ENCODE measurements around the gene CAMSAP1.
A peak's percentile ranks its signal among the peaks of the same experiment; 100 is the strongest.

Gene CAMSAP1

GRCh38 chr9:135880438-135880837 is 26.9 kb downstream of the CAMSAP1 start:
- CTCF ChIA-PET, result interaction anchor here (0.5 to 2.8 kb wide), 4 partner anchors 14 to 278 kb away, joined by 3 to 9 read pairs (median 4); no protein-coding TSS in a partner anchor
- Histone ChIP-seq H3K4me1 (ENCODE audit: control insufficient read depth, insufficient read depth, low read length) (no peaks in the 10 kb centered on the region), H3K36me3 (ENCODE audit: control insufficient read depth in 2 of 2, insufficient read depth in 1 of 2, low read length in 2 of 2) (peaks cover 0 to 10% of the 10 kb centered on the region in 2 experiments; a peak in 2 of 3 replicates), H3K4me3 (ENCODE audit: low read depth, low read length) (no peak overlapping the region), H3K9me3 (ENCODE audit: control insufficient read depth, insufficient read depth, low read depth, low read length) (no peaks in the 10 kb centered on the region), H3K27ac (ENCODE audit: extremely low read depth, low read depth, low read length) (no peak overlapping the region)
- POLR2A ChIA-PET, result interaction anchor here (1.2 kb wide), 1 partner anchor 80 kb away, joined by 3 read pairs; no protein-coding TSS in a partner anchor
- no peak for TF ChIP-seq ZNF114 (tag by site-specific recombination; IDR thresholded peaks at IDR 0.05)
- peak; percentile 44; the same call in 1 of the 2 replicates for TF ChIP-seq ZNF600 (tag by site-specific recombination; IDR thresholded peaks at IDR 0.05)
- no peak for TF ChIP-seq SALL2 (tag by site-specific recombination; IDR thresholded peaks at IDR 0.05; ENCODE audit: borderline replicate concordance)
- TF ChIP-seq ZNF555 (tag by site-specific recombination; conservative IDR thresholded peaks at IDR 0.05), result no peak
- no peak for TF ChIP-seq ZNF112 (tag by site-specific recombination; IDR thresholded peaks at IDR 0.05)

- ChIA-PET POLR2A (interaction anchor here (1.2 kb wide), 1 partner anchor 81 kb away, joined by 3 read pairs; no protein-coding TSS in a partner anchor), CTCF (interaction anchor here (1.6 kb wide), 1 partner anchor 15 kb away, joined by 4 read pairs; no protein-coding TSS in a partner anchor)
Measured at GRCh38 chr9:135879619-135880018, 27.7 kb downstream of the CAMSAP1 start.

More at GRCh38 chr9:135879619-135880018, 27.7 kb downstream of the CAMSAP1 start:
- Histone ChIP-seq H3K9me3 (ENCODE audit: control insufficient read depth, insufficient read depth, low read depth, low read length) (no peaks in the 10 kb centered on the region), H3K27ac (ENCODE audit: extremely low read depth, low read depth, low read length) (no peak overlapping the region), H3K36me3 (ENCODE audit: control insufficient read depth in 2 of 2, insufficient read depth in 1 of 2, low read length in 2 of 2) (peaks cover 0 to 10% of the 10 kb centered on the region in 2 experiments; a peak in 2 of 3 replicates), H3K4me3 (ENCODE audit: low read depth, low read length) (no peak overlapping the region), H3K4me1 (ENCODE audit: control insufficient read depth, insufficient read depth, low read length) (no peaks in the 10 kb centered on the region)
- TF ChIP-seq ZNF335 (tag by site-specific recombination; conservative IDR thresholded peaks at IDR 0.05) (no peak), PRDM2 (tag by site-specific recombination; IDR thresholded peaks at IDR 0.05; ENCODE audit: borderline replicate concordance) (no peak), ZNF274 (IDR thresholded peaks at IDR 0.05; ENCODE audit: low read length) (no peak), ZNF274 (tag by site-specific recombination; IDR thresholded peaks at IDR 0.05; ENCODE audit: borderline replicate concordance) (no peak), ZNF501 (tag by site-specific recombination; IDR thresholded peaks at IDR 0.05) (no peak), ZNF560 (tag by site-specific recombination; IDR thresholded peaks at IDR 0.05; ENCODE audit: borderline replicate concordance) (no peak), ZNF146 (tag by site-specific recombination; IDR thresholded peaks at IDR 0.05) (no peak), ZNF302 (tag by site-specific recombination; IDR thresholded peaks at IDR 0.05; ENCODE audit: low read depth) (no peak), ZNF280C (tag by site-specific recombination; IDR thresholded peaks at IDR 0.05) (no peak), TRIM28 (IDR thresholded peaks at IDR 0.05; ENCODE audit: borderline replicate concordance, low read length) (peak; percentile 83), ZNF623 (tag by site-specific recombination; IDR thresholded peaks at IDR 0.05) (no peak), ZNF341 (tag by site-specific recombination; IDR thresholded peaks at IDR 0.05; ENCODE audit: low read depth) (peak; percentile 86)
- TF ChIP-seq, protein P1, sequence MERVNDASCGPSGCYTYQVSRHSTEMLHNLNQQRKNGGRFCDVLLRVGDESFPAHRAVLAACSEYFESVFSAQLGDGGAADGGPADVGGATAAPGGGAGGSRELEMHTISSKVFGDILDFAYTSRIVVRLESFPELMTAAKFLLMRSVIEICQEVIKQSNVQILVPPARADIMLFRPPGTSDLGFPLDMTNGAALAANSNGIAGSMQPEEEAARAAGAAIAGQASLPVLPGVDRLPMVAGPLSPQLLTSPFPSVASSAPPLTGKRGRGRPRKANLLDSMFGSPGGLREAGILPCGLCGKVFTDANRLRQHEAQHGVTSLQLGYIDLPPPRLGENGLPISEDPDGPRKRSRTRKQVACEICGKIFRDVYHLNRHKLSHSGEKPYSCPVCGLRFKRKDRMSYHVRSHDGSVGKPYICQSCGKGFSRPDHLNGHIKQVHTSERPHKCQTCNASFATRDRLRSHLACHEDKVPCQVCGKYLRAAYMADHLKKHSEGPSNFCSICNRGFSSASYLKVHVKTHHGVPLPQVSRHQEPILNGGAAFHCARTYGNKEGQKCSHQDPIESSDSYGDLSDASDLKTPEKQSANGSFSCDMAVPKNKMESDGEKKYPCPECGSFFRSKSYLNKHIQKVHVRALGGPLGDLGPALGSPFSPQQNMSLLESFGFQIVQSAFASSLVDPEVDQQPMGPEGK (tag by site-specific recombination; IDR thresholded peaks at IDR 0.05), result no peak
